ENCODE measurements around the gene GGA1. TPM values are rescaled to one million over a fixed set of nuclear protein-coding genes. Genes with fewer than 3 reads are reported as not detected.

Gene GGA1
- total and polyA plus RNA-seq, 9 of the 15 experiments (the other 6 are each of a cell fraction or from before 2014, with no cell fraction given): 1.5 to 69.5 (median 31.6) TPM

- TF ChIP-seq ZNF764 (CRISPR knock-in tag; IDR thresholded peaks at IDR 0.05; ENCODE audit: low read depth) (no peak), HOMEZ (CRISPR knock-in tag; IDR thresholded peaks at IDR 0.05) (no peak), JUNB (CRISPR knock-in tag; conservative IDR thresholded peaks at IDR 0.05) (no peak), ZC3H8 (IDR thresholded peaks at IDR 0.05) (no peak), ZNF512 (tag; IDR thresholded peaks at IDR 0.05) (no peak), NR2C1 (IDR thresholded peaks at IDR 0.05) (peak; percentile 94), NR2C1 (tag; IDR thresholded peaks at IDR 0.05) (peak; percentile 96), HCFC1 (IDR thresholded peaks at IDR 0.05; ENCODE audit: low read depth, low read length) (no peak), TAF9B (IDR thresholded peaks at IDR 0.05; ENCODE audit: partially characterized antibody) (no peak), TEAD2 (tag; IDR thresholded peaks at IDR 0.05) (no peak), POLR2AphosphoS5 (IDR thresholded peaks at IDR 0.05; ENCODE audit: control insufficient read depth, insufficient read depth, low read depth, low read length) (peak; percentile 21; the same call in 1 of the 2 replicates), PHB (CRISPR knock-in tag; IDR thresholded peaks at IDR 0.05) (no peak), ZNF561 (CRISPR knock-in tag; conservative IDR thresholded peaks at IDR 0.05) (no peak), KHSRP (IDR thresholded peaks at IDR 0.05) (no peak), SUPT5H (IDR thresholded peaks at IDR 0.05) (0 out of 2 replicates have a peak, but pooled peaks have one; percentile 12), ZNF143 (CRISPR knock-in tag; IDR thresholded peaks at IDR 0.05) (no peak), LEF1 (IDR thresholded peaks at IDR 0.05) (no peak), MAX (CRISPR knock-in tag; IDR thresholded peaks at IDR 0.05) (no peak)
- TF ChIP-seq, protein P1, sequence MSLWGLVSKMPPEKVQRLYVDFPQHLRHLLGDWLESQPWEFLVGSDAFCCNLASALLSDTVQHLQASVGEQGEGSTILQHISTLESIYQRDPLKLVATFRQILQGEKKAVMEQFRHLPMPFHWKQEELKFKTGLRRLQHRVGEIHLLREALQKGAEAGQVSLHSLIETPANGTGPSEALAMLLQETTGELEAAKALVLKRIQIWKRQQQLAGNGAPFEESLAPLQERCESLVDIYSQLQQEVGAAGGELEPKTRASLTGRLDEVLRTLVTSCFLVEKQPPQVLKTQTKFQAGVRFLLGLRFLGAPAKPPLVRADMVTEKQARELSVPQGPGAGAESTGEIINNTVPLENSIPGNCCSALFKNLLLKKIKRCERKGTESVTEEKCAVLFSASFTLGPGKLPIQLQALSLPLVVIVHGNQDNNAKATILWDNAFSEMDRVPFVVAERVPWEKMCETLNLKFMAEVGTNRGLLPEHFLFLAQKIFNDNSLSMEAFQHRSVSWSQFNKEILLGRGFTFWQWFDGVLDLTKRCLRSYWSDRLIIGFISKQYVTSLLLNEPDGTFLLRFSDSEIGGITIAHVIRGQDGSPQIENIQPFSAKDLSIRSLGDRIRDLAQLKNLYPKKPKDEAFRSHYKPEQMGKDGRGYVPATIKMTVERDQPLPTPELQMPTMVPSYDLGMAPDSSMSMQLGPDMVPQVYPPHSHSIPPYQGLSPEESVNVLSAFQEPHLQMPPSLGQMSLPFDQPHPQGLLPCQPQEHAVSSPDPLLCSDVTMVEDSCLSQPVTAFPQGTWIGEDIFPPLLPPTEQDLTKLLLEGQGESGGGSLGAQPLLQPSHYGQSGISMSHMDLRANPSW (CRISPR knock-in tag; IDR thresholded peaks at IDR 0.05): no peak
- TF ChIP-seq, protein P2, sequence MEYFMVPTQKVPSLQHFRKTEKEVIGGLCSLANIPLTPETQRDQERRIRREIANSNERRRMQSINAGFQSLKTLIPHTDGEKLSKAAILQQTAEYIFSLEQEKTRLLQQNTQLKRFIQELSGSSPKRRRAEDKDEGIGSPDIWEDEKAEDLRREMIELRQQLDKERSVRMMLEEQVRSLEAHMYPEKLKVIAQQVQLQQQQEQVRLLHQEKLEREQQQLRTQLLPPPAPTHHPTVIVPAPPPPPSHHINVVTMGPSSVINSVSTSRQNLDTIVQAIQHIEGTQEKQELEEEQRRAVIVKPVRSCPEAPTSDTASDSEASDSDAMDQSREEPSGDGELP (CRISPR knock-in tag; IDR thresholded peaks at IDR 0.05; ENCODE audit: borderline replicate concordance): 0 out of 2 replicates have a peak, but pooled peaks have one; percentile 31
These were observed 38.5 kb upstream of the GGA1 start (continued) for GRCh38 chr22:37569921-37570660.

Measured in K562 (cell line).